H9 (cell line): Measurements from ENCODE around the gene VOPP1. TPM values are rescaled to one million over a fixed set of nuclear protein-coding genes. Genes with fewer than 3 reads are reported as not detected.

Source experiments
- DNase-seq: peaks from one replicate; pipeline ENCODE4 v3.0.0-alpha.2; 2017
- H2AFZ ChIP-seq: one replicate; pipeline ENCODE4 v1.6.1; 2013; ENCODE audit warnings: mild to moderate bottlenecking, low read length, control low read depth, moderate library complexity
- H2AK5ac ChIP-seq: 2 replicates; pipeline ENCODE4 v1.6.1; 2013; ENCODE audit warnings: low read length, control low read depth, mixed read lengths; ENCODE audit not compliant: insufficient read length
- H2BK120ac ChIP-seq: one replicate; pipeline ENCODE4 v1.6.1; 2013; ENCODE audit warnings: low read depth, mild to moderate bottlenecking, low read length, control low read depth, inconsistent platforms; ENCODE audit not compliant: poor library complexity, severe bottlenecking
- H2BK12ac ChIP-seq: 2 replicates; pipeline ENCODE4 v1.6.1; 2013; ENCODE audit warnings: low read length, control low read depth, mixed read lengths, low read depth; ENCODE audit not compliant: insufficient read length
- H2BK15ac ChIP-seq: 2 replicates; pipeline ENCODE4 v1.6.1; 2013; ENCODE audit warnings: low read depth, low read length, control low read depth
- H2BK20ac ChIP-seq: one replicate; pipeline ENCODE4 v1.6.1; 2013; ENCODE audit warnings: low read depth, mild to moderate bottlenecking, low read length, control low read depth, inconsistent platforms; ENCODE audit not compliant: poor library complexity, severe bottlenecking
- H2BK5ac ChIP-seq: 2 replicates; pipeline ENCODE4 v1.6.1; 2013; ENCODE audit warnings: low read length, control low read depth, mixed read lengths; ENCODE audit not compliant: insufficient read length
- H3K14ac ChIP-seq: 2 replicates; pipeline ENCODE4 v1.6.1; 2013; ENCODE audit warnings: low read length, control low read depth; ENCODE audit not compliant: insufficient read depth
- H3K18ac ChIP-seq: 2 replicates; pipeline ENCODE4 v1.6.1; 2013; ENCODE audit warnings: low read depth, mild to moderate bottlenecking, mixed read lengths, low read length, control low read depth; ENCODE audit not compliant: insufficient read length
- H3K23ac ChIP-seq: 2 replicates; pipeline ENCODE4 v1.6.1; 2013; ENCODE audit warnings: low read length, control low read depth, mixed read lengths, low read depth; ENCODE audit not compliant: insufficient read length
- H3K23me2 ChIP-seq: 2 replicates; pipeline ENCODE4 v1.6.1; 2013; ENCODE audit warnings: low read depth, mild to moderate bottlenecking, mixed read lengths, low read length, control low read depth; ENCODE audit not compliant: insufficient read length, poor library complexity, severe bottlenecking
- H3K27ac ChIP-seq: 2 replicates; pipeline ENCODE4 v1.5.1; 2013; ENCODE audit warnings: low read length, control low read depth, mixed read lengths, low read depth; ENCODE audit not compliant: insufficient read length
- H3K27me3 ChIP-seq: 2 replicates; pipeline ENCODE4 v1.6.1; 2013; ENCODE audit warnings: low read length, control low read depth, inconsistent platforms; ENCODE audit not compliant: insufficient read depth
- H3K4ac ChIP-seq: 2 replicates; pipeline ENCODE4 v1.6.1; 2013; ENCODE audit warnings: low read depth, mild to moderate bottlenecking, control low read depth, inconsistent platforms, low read length, moderate library complexity
- H3K4me1 ChIP-seq: 2 replicates; pipeline ENCODE4 v1.6.1; 2013; ENCODE audit warnings: low read length, control low read depth, inconsistent platforms; ENCODE audit not compliant: insufficient read depth
- H3K4me2 ChIP-seq: 2 replicates; pipeline ENCODE4 v1.6.1; 2013; ENCODE audit warnings: low read length, control low read depth, mixed read lengths; ENCODE audit not compliant: insufficient read length, insufficient read depth
- H3K56ac ChIP-seq: 2 replicates; pipeline ENCODE4 v1.6.1; 2013; ENCODE audit warnings: low read depth, mild to moderate bottlenecking, mixed read lengths, low read length, control low read depth; ENCODE audit not compliant: insufficient read length
- H3K79me1 ChIP-seq: 2 replicates; pipeline ENCODE4 v1.6.1; 2013; ENCODE audit warnings: low read depth, mild to moderate bottlenecking, moderate library complexity, low read length, control low read depth, inconsistent platforms; ENCODE audit not compliant: insufficient read depth, poor library complexity, severe bottlenecking
- H3K79me2 ChIP-seq: 2 replicates; pipeline ENCODE4 v1.6.1; 2013; ENCODE audit warnings: low read length, control low read depth, inconsistent platforms; ENCODE audit not compliant: insufficient read depth
- H3K9ac ChIP-seq: 2 replicates; pipeline ENCODE4 v1.6.1; 2013; ENCODE audit warnings: low read length, control low read depth, mixed read lengths; ENCODE audit not compliant: insufficient read length; ENCODE audit errors: extremely low read depth
- H3K9me3 ChIP-seq: one replicate; pipeline ENCODE4 v1.6.1; 2013; ENCODE audit warnings: low read depth, low read length, inconsistent platforms; ENCODE audit not compliant: control insufficient read depth
- H3T11ph ChIP-seq: one replicate; pipeline ENCODE4 v1.6.1; 2013; ENCODE audit warnings: mild to moderate bottlenecking, low read length, control low read depth, inconsistent platforms
- H4K20me1 ChIP-seq: one replicate; pipeline ENCODE4 v1.6.1; 2013; ENCODE audit not compliant: control insufficient read depth, insufficient read length, insufficient read depth
- H4K5ac ChIP-seq: 2 replicates; pipeline ENCODE4 v1.6.1; 2013; ENCODE audit warnings: low read depth, mild to moderate bottlenecking, mixed read lengths, low read length, control low read depth; ENCODE audit not compliant: insufficient read length
- H4K8ac ChIP-seq: replicated peaks from 2 replicates; pipeline ENCODE4 v1.6.1; 2013; ENCODE audit warnings: low read length, control low read depth, mixed read lengths, low read depth; ENCODE audit not compliant: insufficient read length
- H4K91ac ChIP-seq: 2 replicates; pipeline ENCODE4 v1.6.1; 2013; ENCODE audit warnings: low read depth, mild to moderate bottlenecking, moderate library complexity, mixed read lengths, low read length, control low read depth; ENCODE audit not compliant: insufficient read length
- H3K27ac Mint-ChIP-seq, 3 experiments: 2 replicates in 2 of 3; 3 replicates in 1 of 3; pipeline ENCODE4 v1.8.0; 2020 to 2021; ENCODE audit warnings: mixed read lengths in 3 of 3, mild to moderate bottlenecking in 1 of 3, moderate library complexity in 1 of 3
- H3K27me3 Mint-ChIP-seq: 2 replicates; pipeline ENCODE4 v1.8.0; 2021; ENCODE audit warnings: low read depth, mild to moderate bottlenecking, moderate library complexity, mixed read lengths
- H3K36me3 Mint-ChIP-seq, 3 experiments: 2 replicates in 2 of 3; 3 replicates in 1 of 3; pipeline ENCODE4 v1.8.0; 2020 to 2021; ENCODE audit warnings: low read depth in 3 of 3, mixed read lengths in 3 of 3; ENCODE audit not compliant: insufficient read depth in 1 of 3
- H3K4me1 Mint-ChIP-seq, 2 experiments: 2 replicates each; pipeline ENCODE4 v1.8.0; 2020; ENCODE audit warnings: mixed read lengths in 2 of 2
- H3K4me3 Mint-ChIP-seq, 2 experiments: 2 replicates in 1 of 2; 3 replicates in 1 of 2; pipeline ENCODE4 v1.8.0; 2020 to 2021; ENCODE audit warnings: mild to moderate bottlenecking in 2 of 2, mixed read lengths in 2 of 2, moderate library complexity in 1 of 2
- H3K9me3 Mint-ChIP-seq, 2 experiments: 2 replicates in 1 of 2; 3 replicates in 1 of 2; pipeline ENCODE4 v1.8.0; 2020; ENCODE audit warnings: mild to moderate bottlenecking in 2 of 2, mixed read lengths in 2 of 2, moderate library complexity in 1 of 2
- CTCF ChIP-seq: fragments of 200-600 bp; sonication (generic); conservative IDR thresholded peaks from 3 replicates; pipeline ENCODE4 v1.8.0; 2021; ENCODE audit warnings: antibody characterized with exemption, mild to moderate bottlenecking
- WGBS: extraction: QIAGEN DNeasy Blood & Tissue Kit; methylation state at CpG from one replicate; pipeline ENCODE4 v1.1.7; 2013; ENCODE audit warnings: missing lambda C conversion rate, low lambda C conversion rate, mixed read lengths; ENCODE audit not compliant: insufficient read length; ENCODE audit errors: extremely low coverage; 5-methylcytosine and 5-hydroxymethylcytosine counted together
- total RNA-seq: library from RNA; stranded (reverse); gene quantifications from 2 replicates; pipeline ENCODE4 v1.2.1, GENCODE V29; 2021

VOPP1 gene
- total RNA-seq, 1 experiment from 2014 or later, result 55.7 TPM

GRCh38 chr7:55452971-55453370 is 119.3 kb downstream of the VOPP1 start:
- H3K4me1 Mint-ChIP-seq, result no peaks in the 10 kb centered on the region
- Histone ChIP-seq H2BK5ac (no peak overlapping the region), H4K20me1 (no peaks in the 10 kb centered on the region), H4K5ac (no peak overlapping the region), H3K23me2 (peaks cover 3% of the 10 kb centered on the region), H3K4me2 (no peak overlapping the region), H2AFZ (no peak overlapping the region), H3K27ac (no peak overlapping the region), H3K79me2 (no peaks in the 10 kb centered on the region), H3K9me3 (no peaks in the 10 kb centered on the region), H4K8ac (no peak overlapping the region), H2BK15ac (no peak overlapping the region), H3K18ac (no peak overlapping the region), H3K79me1 (no peaks in the 10 kb centered on the region), H3K4ac (no peak overlapping the region), H3K23ac (no peak overlapping the region), H3T11ph (no peak overlapping the region), H3K9ac (no peak overlapping the region), H2BK12ac (no peak overlapping the region), H2AK5ac (no peak overlapping the region), H3K56ac (no peak overlapping the region), H3K27me3 (no peaks in the 10 kb centered on the region), H3K14ac (no peak overlapping the region), H4K91ac (no peak overlapping the region), H3K4me1 (no peaks in the 10 kb centered on the region), H2BK20ac (no peak overlapping the region), H2BK120ac (no peak overlapping the region)
- no CpG with 5 or more reads among the region's 4 CpGs for WGBS
- no peak for TF ChIP-seq CTCF
- peaks cover 11 to 13% of the 10 kb centered on the region in 2 experiments; a peak in 4 of 5 replicates for H3K9me3 Mint-ChIP-seq
- DNase-seq, result no peak
- H3K36me3 Mint-ChIP-seq, result peaks cover 0 to 4% (median 0%) of the 10 kb centered on the region in 3 experiments; a peak in 3 of 7 replicates
- H3K27me3 Mint-ChIP-seq, result peaks cover 2% of the 10 kb centered on the region
- H3K4me3 Mint-ChIP-seq, result no peak overlapping the region
- H3K27ac Mint-ChIP-seq, result no peak overlapping the region
